NCI-H1436 (cell line): Measurements from ENCODE around the gene PCSK4.
A peak's percentile ranks its signal among the peaks of the same experiment; 100 is the strongest.
"Not testable (repeated sequence)": the region's sequence is repeated elsewhere in the genome, so short reads cannot be mapped to it uniquely, and the experiment has no call there.

Experiments
- DNase-seq: peaks from one replicate; lab custom pipeline; 2025; lab: John Stamatoyannopoulos, UW

PCSK4 gene

GRCh38 chr19:1487576-1488281 lies 2.4 kb downstream of the PCSK4 start:
- DNase-seq: no peak

GRCh38 chr19:1486720-1487575 lies 3.2 kb downstream of the PCSK4 start:
- no peak for DNase-seq

GRCh38 chr19:1483979-1484428 lies 6.1 kb downstream of the PCSK4 start:
- DNase-seq: no peak

GRCh38 chr19:1483131-1483978 lies 6.8 kb downstream of the PCSK4 start:
- no peak for DNase-seq

- DNase-seq: no peak
Observed at GRCh38 chr19:1482361-1483130, 7.6 kb downstream of the PCSK4 start.

GRCh38 chr19:1481893-1482360 lies 8.2 kb downstream of the PCSK4 start:
- no peak for DNase-seq

- no peak for DNase-seq
Observed at GRCh38 chr19:1481224-1481892, 8.8 kb downstream of the PCSK4 start.

- peak; percentile 92 for DNase-seq
Observed at GRCh38 chr19:1478934-1479707, 11.0 kb downstream of the PCSK4 start, which contains the start of gene C19orf25. Gene C19orf25, minus strand, starts transcription at chr19:1479215. Its CDS starts 312 bp downstream, at chr19:1478903.

- not testable (repeated sequence) for DNase-seq
Observed at GRCh38 chr19:1477056-1477455, 13.1 kb downstream of the PCSK4 start.

- DNase-seq: no peak
Observed at GRCh38 chr19:1475751-1476437, 14.3 kb downstream of the PCSK4 start.

- no peak for DNase-seq
Observed at GRCh38 chr19:1474765-1475351, 15.3 kb downstream of the PCSK4 start.

GRCh38 chr19:1474011-1474764 lies 16.0 kb downstream of the PCSK4 start:
- DNase-seq: no peak

GRCh38 chr19:1473085-1473851 lies 16.9 kb downstream of the PCSK4 start:
- no peak for DNase-seq

- DNase-seq: no peak
Observed at GRCh38 chr19:1472231-1473084, 17.7 kb downstream of the PCSK4 start.

- DNase-seq: no peak
Observed at GRCh38 chr19:1471515-1472160, 18.5 kb downstream of the PCSK4 start.

- DNase-seq: no peak
Observed at GRCh38 chr19:1471010-1471514, 19.1 kb downstream of the PCSK4 start.
